GM23338 (cell line): Measurements from ENCODE around the gene CD4. TPM values are rescaled to one million over a fixed set of nuclear protein-coding genes. Genes with fewer than 3 reads are reported as not detected.
"Not testable (repeated sequence)": the region's sequence is repeated elsewhere in the genome, so short reads cannot be mapped to it uniquely, and the experiment has no call there.

Experiments used
- ATAC-seq: fragments of 200-7000 bp; cut with Tn5 transposase; 3 replicates; pipeline ENCODE4 v1.9.1; 2020
- DNase-seq: peaks from one replicate; pipeline ENCODE4 v3.0.0-alpha.2; 2015; ENCODE audit warnings: low spot score
- H2AFZ ChIP-seq: fragments of 200-600 bp; sonication (generic); 2 replicates; pipeline ENCODE4 v1.8.0; 2016; ENCODE audit warnings: antibody characterized with exemption, mild to moderate bottlenecking, moderate library complexity
- H3F3A ChIP-seq: fragments of 200-600 bp; sonication (generic); replicated peaks from 2 replicates; pipeline ENCODE4 v1.8.0; 2017; ENCODE audit warnings: antibody characterized with exemption, mixed run types, low read depth
- H3K27ac ChIP-seq: fragments of 200-600 bp; sonication (generic); 2 replicates; pipeline ENCODE4 v1.6.1; 2016; ENCODE audit warnings: low read depth
- H3K27me3 ChIP-seq: fragments of 200-600 bp; sonication (generic); 2 replicates; pipeline ENCODE4 v1.8.0; 2016; ENCODE audit warnings: mild to moderate bottlenecking, mixed run types, moderate library complexity; ENCODE audit not compliant: insufficient read depth
- H3K36me3 ChIP-seq: fragments of 200-600 bp; sonication (generic); 2 replicates; pipeline ENCODE4 v1.8.0; 2016; ENCODE audit warnings: mild to moderate bottlenecking; ENCODE audit not compliant: insufficient read depth
- H3K4me1 ChIP-seq: fragments of 200-600 bp; sonication (generic); 2 replicates; pipeline ENCODE4 v1.8.0; 2016; ENCODE audit warnings: mild to moderate bottlenecking, moderate library complexity; ENCODE audit not compliant: insufficient read depth
- H3K4me2 ChIP-seq: fragments of 200-600 bp; sonication (generic); 2 replicates; pipeline ENCODE4 v1.7.1; 2017; ENCODE audit warnings: mixed run types
- H3K4me3 ChIP-seq: fragments of 200-600 bp; sonication (generic); 2 replicates; pipeline ENCODE4 v1.6.1; 2016; ENCODE audit warnings: mixed run types
- H3K79me2 ChIP-seq: fragments of 200-600 bp; sonication (generic); replicated peaks from 2 replicates; pipeline ENCODE4 v1.8.0; 2017; ENCODE audit warnings: mild to moderate bottlenecking; ENCODE audit not compliant: insufficient read depth
- H3K9me2 ChIP-seq: fragments of 200-600 bp; sonication (generic); 2 replicates; pipeline ENCODE4 v1.8.0; 2017; ENCODE audit not compliant: insufficient read depth
- H4K20me1 ChIP-seq: fragments of 200-600 bp; sonication (generic); replicated peaks from 2 replicates; pipeline ENCODE4 v1.8.0; 2017; ENCODE audit warnings: mild to moderate bottlenecking; ENCODE audit not compliant: insufficient read depth
- H3K27ac Mint-ChIP-seq: 2 replicates; pipeline ENCODE4 v1.8.0; 2020; ENCODE audit warnings: inconsistent platforms, mild to moderate bottlenecking, moderate library complexity, mixed read lengths
- H3K27me3 Mint-ChIP-seq: 3 replicates; pipeline ENCODE4 v1.8.0; 2022; ENCODE audit warnings: low read depth, mild to moderate bottlenecking, moderate library complexity, mixed read lengths, inconsistent platforms; ENCODE audit not compliant: insufficient read depth, poor library complexity
- H3K36me3 Mint-ChIP-seq: 3 replicates; pipeline ENCODE4 v1.8.0; 2021; ENCODE audit warnings: low read depth, mild to moderate bottlenecking, inconsistent platforms, moderate library complexity, mixed read lengths
- H3K4me1 Mint-ChIP-seq: 3 replicates; pipeline ENCODE4 v1.8.0; 2020; ENCODE audit warnings: mild to moderate bottlenecking, inconsistent platforms, mixed read lengths
- H3K4me3 Mint-ChIP-seq: 3 replicates; pipeline ENCODE4 v1.8.0; 2021; ENCODE audit warnings: moderate library complexity, mild to moderate bottlenecking, inconsistent platforms, mixed read lengths
- H3K9me3 Mint-ChIP-seq: 3 replicates; pipeline ENCODE4 v1.8.0; 2020; ENCODE audit warnings: moderate library complexity, mild to moderate bottlenecking, inconsistent platforms, mixed read lengths
- CREB1 ChIP-seq: fragments of 250-450 bp; sonication (Bioruptor Pico); IDR thresholded peaks from 2 replicates; pipeline ENCODE4 v1.5.0; 2020; ENCODE audit warnings: low read depth, mild to moderate bottlenecking, moderate library complexity
- EZH2 ChIP-seq: fragments of 200-600 bp; sonication (generic); IDR thresholded peaks from one replicate; pipeline ENCODE4 v1.8.0; 2017; ENCODE audit warnings: antibody characterized with exemption, mild to moderate bottlenecking, low read depth; ENCODE audit not compliant: unreplicated experiment
- EZH2phosphoT487 ChIP-seq: fragments of 200-600 bp; sonication (generic); IDR thresholded peaks from one replicate; pipeline ENCODE4 v1.8.1; 2018; ENCODE audit warnings: antibody characterized with exemption; ENCODE audit not compliant: unreplicated experiment
- JUNB ChIP-seq: IDR thresholded peaks from one replicate; pipeline ENCODE4 v1.6.1; 2016; ENCODE audit warnings: antibody characterized with exemption; ENCODE audit not compliant: unreplicated experiment
- NANOG ChIP-seq: IDR thresholded peaks from 2 replicates; pipeline ENCODE4 v1.6.1; 2016; ENCODE audit warnings: antibody characterized with exemption, borderline replicate concordance
- POLR2AphosphoS5 ChIP-seq: IDR thresholded peaks from 2 replicates; pipeline ENCODE4 v1.6.1; 2016; ENCODE audit warnings: antibody characterized with exemption, low read depth
- STAT1 ChIP-seq: IDR thresholded peaks from one replicate; pipeline ENCODE4 v1.6.1; 2016; ENCODE audit warnings: antibody characterized with exemption; ENCODE audit not compliant: unreplicated experiment
- ZNF114 ChIP-seq: fragments of 250-450 bp; sonication (Bioruptor Pico); IDR thresholded peaks from 2 replicates; pipeline ENCODE4 v1.5.0; 2020; ENCODE audit warnings: mild to moderate bottlenecking, moderate library complexity
- ZNF331 ChIP-seq: fragments of 250-450 bp; sonication (Bioruptor Pico); IDR thresholded peaks from 2 replicates; pipeline ENCODE4 v1.5.0; 2020; ENCODE audit warnings: low read depth, mild to moderate bottlenecking, moderate library complexity
- ZNF462 ChIP-seq: fragments of 250-450 bp; sonication (Bioruptor Pico); IDR thresholded peaks from 2 replicates; pipeline ENCODE4 v1.5.0; 2020; ENCODE audit warnings: mild to moderate bottlenecking, moderate library complexity
- polyA plus RNA-seq: library from polyadenylated mRNA; unstranded; fragments of >200 nt; fragmentation: Nextera tagmentation; extraction: Ambion mirVana; gene quantifications from 2 replicates; pipeline ENCODE4 v1.2.1, GENCODE V29; 2016
- total RNA-seq: library from RNA; depleted of rRNA; stranded (reverse); fragments of >200 nt; shearing (Covaris generic); gene quantifications from 2 replicates; pipeline ENCODE4 v1.2.3, GENCODE V29; 2014
- TF ChIP-seq, protein P1 (sequence below): IDR thresholded peaks from 2 replicates; pipeline ENCODE4 v1.6.1; 2016; ENCODE audit warnings: antibody characterized with exemption

CD4 gene
- total and polyA plus RNA-seq, 2 experiments from 2014 or later: 1.5 to 2.0 TPM

- no peak for TF ChIP-seq ZNF331 (CRISPR knock-in tag)
- no peak for TF ChIP-seq JUNB
- TF ChIP-seq NANOG: no peak
- no peak for TF ChIP-seq POLR2AphosphoS5
- TF ChIP-seq STAT1: no peak
- no peak for TF ChIP-seq EZH2
- TF ChIP-seq, protein P1, sequence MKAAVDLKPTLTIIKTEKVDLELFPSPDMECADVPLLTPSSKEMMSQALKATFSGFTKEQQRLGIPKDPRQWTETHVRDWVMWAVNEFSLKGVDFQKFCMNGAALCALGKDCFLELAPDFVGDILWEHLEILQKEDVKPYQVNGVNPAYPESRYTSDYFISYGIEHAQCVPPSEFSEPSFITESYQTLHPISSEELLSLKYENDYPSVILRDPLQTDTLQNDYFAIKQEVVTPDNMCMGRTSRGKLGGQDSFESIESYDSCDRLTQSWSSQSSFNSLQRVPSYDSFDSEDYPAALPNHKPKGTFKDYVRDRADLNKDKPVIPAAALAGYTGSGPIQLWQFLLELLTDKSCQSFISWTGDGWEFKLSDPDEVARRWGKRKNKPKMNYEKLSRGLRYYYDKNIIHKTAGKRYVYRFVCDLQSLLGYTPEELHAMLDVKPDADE: no peak
- TF ChIP-seq CREB1: no peak
Observed at GRCh38 chr12:6863586-6864321, 74.4 kb downstream of the CD4 start (continued).

DNA sequence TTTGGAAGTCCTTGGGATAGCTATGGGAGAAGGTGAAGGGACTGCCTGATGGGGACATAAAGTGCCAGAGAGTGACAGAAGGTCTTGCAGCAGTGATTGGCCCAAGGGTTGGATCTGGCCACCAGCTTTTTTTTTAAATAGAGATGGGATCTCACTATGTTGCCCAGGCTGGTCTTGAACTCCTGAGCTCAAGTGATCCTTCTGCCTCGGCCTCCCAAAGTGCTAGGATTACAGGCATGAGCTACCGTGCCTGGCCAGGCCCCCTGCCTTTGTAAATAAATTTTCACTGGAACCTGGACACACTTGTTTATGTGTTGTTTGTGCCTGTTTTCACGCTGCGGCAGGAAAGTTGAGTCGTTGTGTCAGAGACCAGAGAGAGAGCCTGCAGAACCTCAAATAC lies 76.0 kb downstream of the CD4 start:
- not testable (repeated sequence) for H3K4me3 ChIP-seq, H3K9me3 Mint-ChIP-seq, H3K27me3 ChIP-seq, H3K9me2 ChIP-seq, H3K27ac Mint-ChIP-seq, H3K27ac ChIP-seq, H2AFZ ChIP-seq, ATAC-seq, DNase-seq, H3K4me2 ChIP-seq
- Mint-ChIP-seq H3K36me3 (peaks cover 77% of the 10 kb centered on the region), H3K27me3 (peaks cover 35% of the 10 kb centered on the region), H3K4me1 (peaks cover 35% of the 10 kb centered on the region), H3K4me3 (peak overlapping the region; percentile 3; the same call in 1 of the 3 replicates)
- Histone ChIP-seq H3F3A (peaks cover 37% of the 10 kb centered on the region), H3K4me1 (peaks cover 32% of the 10 kb centered on the region), H3K36me3 (peaks cover 16% of the 10 kb centered on the region), H3K79me2 (peaks cover 26% of the 10 kb centered on the region), H4K20me1 (peaks cover 17% of the 10 kb centered on the region)

GRCh38 chr12:6866163-6866919 lies 77.0 kb downstream of the CD4 start:
- H3K36me3 Mint-ChIP-seq: peaks cover 77% of the 10 kb centered on the region
- no peak for TF ChIP-seq ZNF462 (CRISPR knock-in tag)
- no peak for TF ChIP-seq EZH2
- no peak for TF ChIP-seq EZH2phosphoT487
- no peak for TF ChIP-seq STAT1
- TF ChIP-seq ZNF331 (CRISPR knock-in tag): no peak
- TF ChIP-seq NANOG: no peak
- no peak for TF ChIP-seq POLR2AphosphoS5
- TF ChIP-seq ZNF114 (CRISPR knock-in tag): no peak
- no peak for TF ChIP-seq JUNB

More at GRCh38 chr12:6866163-6866919, 77.0 kb downstream of the CD4 start:
- peak overlapping the region; percentile 94 for H3K4me3 Mint-ChIP-seq
- Histone ChIP-seq H3K79me2 (peaks cover 26% of the 10 kb centered on the region), H3F3A (peaks cover 48% of the 10 kb centered on the region), H3K4me1 (peaks cover 41% of the 10 kb centered on the region), H2AFZ (no peak overlapping the region), H4K20me1 (peaks cover 24% of the 10 kb centered on the region), H3K27me3 (no peaks in the 10 kb centered on the region), H3K4me2 (peak overlapping the region; percentile 100), H3K27ac (peak overlapping the region; percentile 83; the same call in 1 of the 2 replicates), H3K9me2 (no peaks in the 10 kb centered on the region), H3K4me3 (peak overlapping the region; percentile 97), H3K36me3 (peaks cover 23% of the 10 kb centered on the region)
- ATAC-seq (peak; percentile 0; the same call in 2 of the 3 replicates), DNase-seq (peak; percentile 43)
- peaks cover 39% of the 10 kb centered on the region for H3K27me3 Mint-ChIP-seq
- peaks cover 45% of the 10 kb centered on the region for H3K4me1 Mint-ChIP-seq
- no peaks in the 10 kb centered on the region; the same call in 2 of the 3 replicates for H3K9me3 Mint-ChIP-seq
- H3K27ac Mint-ChIP-seq: no peak overlapping the region
